Neural cell (in vitro differentiated cells): ENCODE results near the gene PLCL2.

ENCODE experiments used
- CTCF ChIP-seq: fragments of 450-650 bp; IDR thresholded peaks from 2 replicates; pipeline ENCODE4 v1.5.1; 2014; ENCODE audit warnings: antibody characterized with exemption, mild to moderate bottlenecking, moderate library complexity; ENCODE audit not compliant: poor library complexity, severe bottlenecking
- EP300 ChIP-seq: fragments of 450-650 bp; conservative IDR thresholded peaks from 2 replicates; pipeline ENCODE4 v1.6.1; 2014; ENCODE audit warnings: antibody characterized with exemption, mild to moderate bottlenecking, moderate library complexity; ENCODE audit not compliant: poor library complexity, severe bottlenecking
- EZH2 ChIP-seq: fragments of 200-600, 300-800 bp; shearing (Covaris generic), sonication (generic); IDR thresholded peaks from 2 replicates; pipeline ENCODE4 v1.6.1; 2014; ENCODE audit warnings: antibody characterized with exemption, low read length, borderline replicate concordance, mild to moderate bottlenecking; ENCODE audit not compliant: insufficient read depth, poor library complexity, severe bottlenecking
- MXI1 ChIP-seq: fragments of 450-650 bp; conservative IDR thresholded peaks from 2 replicates; pipeline ENCODE4 v1.6.1; 2014; ENCODE audit warnings: antibody characterized with exemption, mild to moderate bottlenecking; ENCODE audit not compliant: poor library complexity, severe bottlenecking
- POLR2AphosphoS5 ChIP-seq: IDR thresholded peaks from 2 replicates; pipeline ENCODE4 v1.6.1; 2012

DNA sequence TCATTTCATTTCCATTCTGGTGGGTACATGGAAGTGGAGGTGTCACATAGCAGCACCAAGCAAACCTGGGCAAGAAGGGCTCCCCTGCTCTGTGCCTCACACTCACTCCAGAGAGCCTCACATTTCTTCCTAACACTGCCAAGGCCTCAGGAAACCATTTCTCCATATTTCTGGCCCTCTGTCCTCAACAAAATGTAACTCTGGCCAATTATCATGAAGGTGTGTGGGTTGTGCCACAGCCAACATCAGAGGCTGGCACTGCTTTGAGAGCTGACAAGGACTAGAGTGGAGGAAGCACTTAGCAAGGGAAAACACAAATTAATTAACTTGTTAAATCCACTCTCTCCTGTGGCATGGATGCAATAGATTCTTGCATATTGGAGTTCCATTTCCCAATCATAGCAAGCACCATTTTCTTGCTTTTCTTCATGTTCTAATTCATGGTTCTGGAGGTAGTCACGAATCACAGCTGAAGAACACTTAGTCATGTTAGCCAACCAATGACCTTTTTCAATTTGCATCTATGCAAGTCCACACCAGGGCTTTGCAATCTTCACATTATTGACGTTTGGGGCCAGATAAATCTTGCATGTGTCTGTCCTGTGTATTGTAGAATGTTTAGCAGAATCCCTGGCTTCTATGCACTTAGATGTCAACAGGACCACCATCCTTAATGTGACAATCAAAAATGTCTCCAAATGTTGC lies 241.1 kb downstream of the PLCL2 start:
- TF ChIP-seq EP300: no peak
- no peak for TF ChIP-seq CTCF
- no peak for TF ChIP-seq EZH2
- no peak for TF ChIP-seq POLR2AphosphoS5
- no peak for TF ChIP-seq MXI1
